Measurements from ENCODE around the gene OR51S1.

- TF ChIP-seq POLR2A (IDR thresholded peaks at IDR 0.05) (no peak), CTCF (IDR thresholded peaks at IDR 0.05) (no peak)
These were observed 14.9 kb upstream of the OR51S1 start for GRCh38 chr11:4863876-4864275.

Data from thyroid gland (tissue), 4 donors.